IMR-90 (cell line): Measurements from ENCODE around the gene MFSD2A. TPM values are rescaled to one million over a fixed set of nuclear protein-coding genes. Genes with fewer than 3 reads are reported as not detected.

Experiments
- ATAC-seq: fragments of 200-7000 bp; cut with Tn5 transposase; 2 replicates; pipeline ENCODE4 v1.9.1; 2020; ENCODE audit warnings: low read depth, mild to moderate bottlenecking, moderate library complexity
- BruUV-seq: library from RNA; stranded (reverse); fragments of 400-500 nt; replicated peaks from 2 replicates; lab custom pipeline; 2021; lab: Mats Ljungman, UMichigan
- CTCF ChIA-PET: fragments of 300-600 bp; formaldehyde crosslinking; extraction: SDS; loops from one replicate; lab custom pipeline; 2021; ENCODE audit warnings: antibody characterized with exemption; lab: Yijun Ruan, JAX
- POLR2A ChIA-PET: fragments of 300-600 bp; sonication (Branson Sonifier 250); formaldehyde crosslinking; loops from one replicate; lab custom pipeline; 2022; ENCODE audit warnings: antibody characterized with exemption; ENCODE audit not compliant: unreplicated experiment; lab: Charles Lee
- DNase-seq: peaks from one replicate; pipeline ENCODE4 v3.0.0; 2013
- H2AFZ ChIP-seq: replicated peaks from 2 replicates; pipeline ENCODE3; 2013; ENCODE audit warnings: low read length, mild to moderate bottlenecking; ENCODE audit not compliant: poor library complexity
- H2AK5ac ChIP-seq: 2 replicates; pipeline ENCODE4 v1.6.1; 2013; ENCODE audit warnings: low read depth, low read length, inconsistent platforms
- H2AK9ac ChIP-seq: replicated peaks from 2 replicates; pipeline ENCODE3; 2013; ENCODE audit warnings: mild to moderate bottlenecking, low read depth, low read length, moderate library complexity; ENCODE audit not compliant: poor library complexity
- H2BK120ac ChIP-seq: 2 replicates; pipeline ENCODE4 v1.6.1; 2013; ENCODE audit warnings: low read depth, low read length, inconsistent platforms
- H2BK15ac ChIP-seq: 3 replicates; pipeline ENCODE4 v1.6.1; 2013; ENCODE audit warnings: low read depth, low read length, inconsistent platforms
- H2BK20ac ChIP-seq: 2 replicates; pipeline ENCODE4 v1.6.1; 2013; ENCODE audit warnings: low read depth, mild to moderate bottlenecking, inconsistent platforms, low read length, moderate library complexity
- H2BK5ac ChIP-seq: 2 replicates; pipeline ENCODE4 v1.6.1; 2013; ENCODE audit warnings: mild to moderate bottlenecking, low read depth, low read length, inconsistent platforms; ENCODE audit not compliant: poor library complexity, severe bottlenecking
- H3K14ac ChIP-seq: replicated peaks from 2 replicates; pipeline ENCODE4 v1.6.1; 2013; ENCODE audit warnings: low read depth, low read length, inconsistent platforms
- H3K18ac ChIP-seq: 2 replicates; pipeline ENCODE4 v1.6.1; 2013; ENCODE audit warnings: low read depth, low read length, control low read depth
- H3K23ac ChIP-seq: 2 replicates; pipeline ENCODE4 v1.6.1; 2013; ENCODE audit warnings: low read depth, low read length, inconsistent platforms
- H3K27ac ChIP-seq: 2 replicates; pipeline ENCODE4 v1.5.1; 2013; ENCODE audit warnings: mild to moderate bottlenecking, control low read depth, low read length; ENCODE audit not compliant: insufficient read depth
- H3K27me3 ChIP-seq: 2 replicates; pipeline ENCODE4 v1.6.1; 2013; ENCODE audit warnings: low read length; ENCODE audit not compliant: control insufficient read depth, insufficient read depth
- H3K36me3 ChIP-seq: 2 replicates; pipeline ENCODE4 v1.6.1; 2013; ENCODE audit warnings: low read length, mixed read lengths; ENCODE audit not compliant: control insufficient read depth, insufficient read depth
- H3K4ac ChIP-seq: 2 replicates; pipeline ENCODE4 v1.6.1; 2013; ENCODE audit warnings: low read depth, low read length, inconsistent platforms
- H3K4me1 ChIP-seq: 2 replicates; pipeline ENCODE4 v1.6.1; 2013; ENCODE audit warnings: low read length, mixed read lengths; ENCODE audit not compliant: control insufficient read depth, insufficient read depth
- H3K4me2 ChIP-seq: 2 replicates; pipeline ENCODE4 v1.6.1; 2013; ENCODE audit warnings: low read depth, mild to moderate bottlenecking, control low read depth, low read length, moderate library complexity
- H3K4me3 ChIP-seq: 2 replicates; pipeline ENCODE4 v1.5.1; 2013; ENCODE audit warnings: low read depth, mild to moderate bottlenecking, control low read depth, low read length, moderate library complexity; ENCODE audit not compliant: insufficient read depth
- H3K56ac ChIP-seq: 2 replicates; pipeline ENCODE4 v1.6.1; 2013; ENCODE audit warnings: low read length, inconsistent platforms; ENCODE audit not compliant: insufficient read depth; ENCODE audit errors: extremely low read depth
- H3K79me1 ChIP-seq, 2 experiments: 2 replicates each; pipeline ENCODE4 v1.6.1; 2013; ENCODE audit warnings: low read length in 2 of 2, inconsistent platforms in 1 of 2, low read depth in 1 of 2
- H3K9ac ChIP-seq: 2 replicates; pipeline ENCODE4 v1.6.1; 2013; ENCODE audit warnings: low read depth, low read length, control low read depth
- H3K9me1 ChIP-seq: 2 replicates; pipeline ENCODE4 v1.6.1; 2013; ENCODE audit warnings: low read length, inconsistent platforms; ENCODE audit not compliant: insufficient read depth
- H3K9me3 ChIP-seq: 2 replicates; pipeline ENCODE4 v1.6.1; 2013; ENCODE audit warnings: low read length; ENCODE audit not compliant: control insufficient read depth, insufficient read depth
- H4K20me1 ChIP-seq: 2 replicates; pipeline ENCODE4 v1.6.1; 2013; ENCODE audit warnings: low read length, inconsistent platforms; ENCODE audit not compliant: insufficient read depth
- H4K5ac ChIP-seq: 2 replicates; pipeline ENCODE4 v1.6.1; 2013; ENCODE audit warnings: mild to moderate bottlenecking, low read depth, low read length, control low read depth
- H4K8ac ChIP-seq, 2 experiments: 2 replicates each; pipeline ENCODE4 v1.6.1; 2013; ENCODE audit warnings: low read depth in 2 of 2, low read length in 2 of 2, control low read depth in 1 of 2, inconsistent platforms in 1 of 2
- H4K91ac ChIP-seq: 2 replicates; pipeline ENCODE4 v1.6.1; 2013; ENCODE audit warnings: low read depth, low read length, inconsistent platforms; ENCODE audit not compliant: insufficient read depth
- BHLHE40 ChIP-seq: fragments of 150-350 bp; IDR thresholded peaks from 2 replicates; pipeline ENCODE4 v1.6.1; 2016; ENCODE audit warnings: mild to moderate bottlenecking, low read depth, low read length
- CHD1 ChIP-seq: IDR thresholded peaks from 2 replicates; pipeline ENCODE4 v1.6.1; 2012; ENCODE audit warnings: low read depth, low read length, improper control_type of control experiment
- ELK1 ChIP-seq: fragments of 150-350 bp; IDR thresholded peaks from 2 replicates; pipeline ENCODE4 v1.6.1; 2016; ENCODE audit warnings: low read depth, mild to moderate bottlenecking, low read length, moderate library complexity, borderline replicate concordance
- MXI1 ChIP-seq: IDR thresholded peaks from 2 replicates; pipeline ENCODE4 v1.6.1; 2012; ENCODE audit warnings: low read depth, mild to moderate bottlenecking, low read length, moderate library complexity, borderline replicate concordance
- RAD21 ChIP-seq: IDR thresholded peaks from 2 replicates; pipeline ENCODE4 v1.6.1; 2012; ENCODE audit warnings: low read length, improper control_type of control experiment
- RCOR1 ChIP-seq: IDR thresholded peaks from 2 replicates; pipeline ENCODE4 v1.6.1; 2012; ENCODE audit warnings: mild to moderate bottlenecking, low read length, improper control_type of control experiment; ENCODE audit not compliant: insufficient replicate concordance
- RFX5 ChIP-seq: IDR thresholded peaks from 2 replicates; pipeline ENCODE4 v1.8.0; 2012; ENCODE audit warnings: low read depth, mild to moderate bottlenecking, low read length, moderate library complexity
- USF2 ChIP-seq: fragments of 150-350 bp; IDR thresholded peaks from 2 replicates; pipeline ENCODE4 v1.6.1; 2017; ENCODE audit warnings: mild to moderate bottlenecking, antibody characterized with exemption, low read length, low read depth
- WGBS, 2 experiments: methylation state at CpG; one replicate each; pipeline versions ENCODE4 v1.1.5 to v1.1.7; 2013; ENCODE audit warnings: missing lambda C conversion rate in 2 of 2; ENCODE audit not compliant: insufficient read length in 1 of 2; ENCODE audit errors: extremely low coverage in 2 of 2; 5-methylcytosine and 5-hydroxymethylcytosine counted together
- dilution Hi-C: fragments of 300-500 bp; cut with HindIII; formaldehyde crosslinking; loops from one replicate; pipeline ENCODE4 v1.14.3; 2018; ENCODE audit warnings: low sequenced_read_pairs; ENCODE audit not compliant: unreplicated experiment
- in situ Hi-C: fragments of 300-500 bp; cut with MboI; formaldehyde crosslinking; loops from 3 replicates; pipeline ENCODE4 v1.14.3; 2019; ENCODE audit warnings: low sequenced_read_pairs, inconsistent platforms, mixed read lengths
- intact Hi-C: fragments of 100-400 bp; cut with micrococcal nuclease; formaldehyde crosslinking; loops from 2 replicates; pipeline ENCODE4 v1.10.0; 2022
- polyA plus RNA-seq, 3 experiments: library from polyadenylated mRNA; depleted of rRNA; stranded (reverse); fragments of >200 nt; gene quantifications; 2 replicates each; pipeline ENCODE4 v1.2.3, GENCODE V29; 2012; ENCODE audit warnings: low replicate concordance in 1 of 3
- total RNA-seq: library from RNA; depleted of rRNA; stranded (reverse); fragments of >200 nt; gene quantifications from 2 replicates; pipeline ENCODE4 v1.2.3, GENCODE V29; 2012
- TF ChIP-seq, protein P1 (sequence below): conservative IDR thresholded peaks from 2 replicates; pipeline ENCODE4 v1.5.1; 2012; ENCODE audit warnings: mild to moderate bottlenecking, low read depth, low read length, improper control_type of control experiment

Gene MFSD2A
- total and polyA plus RNA-seq, 2 of the 4 experiments (the other 2 are of a cell fraction), result 5.7 to 7.3 TPM

DNA sequence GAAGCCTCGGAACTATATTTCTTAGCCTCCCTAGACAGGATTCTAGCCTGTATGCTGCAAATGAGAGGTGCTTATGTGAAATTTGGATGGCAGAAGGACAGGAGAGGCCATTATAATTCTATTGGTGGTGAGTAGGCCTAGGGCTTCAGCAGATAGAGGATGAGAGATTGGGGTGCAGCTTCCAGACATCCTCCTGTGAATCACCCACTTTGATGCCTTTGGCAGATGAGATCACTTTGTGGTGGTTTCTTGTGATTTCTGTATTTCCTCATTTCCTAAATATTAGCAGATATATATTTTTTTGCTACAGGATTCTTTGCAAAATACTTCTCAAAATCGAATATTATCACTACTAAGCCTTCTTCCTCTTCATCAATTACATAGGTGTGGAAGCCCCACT, 37.3 kb downstream of the MFSD2A start:
- TF ChIP-seq RAD21 (no peak), RCOR1 (no peak), RFX5 (no peak), CHD1 (no peak), BHLHE40 (no peak), ELK1 (no peak), USF2 (no peak), MXI1 (no peak)
- TF ChIP-seq, protein P1, sequence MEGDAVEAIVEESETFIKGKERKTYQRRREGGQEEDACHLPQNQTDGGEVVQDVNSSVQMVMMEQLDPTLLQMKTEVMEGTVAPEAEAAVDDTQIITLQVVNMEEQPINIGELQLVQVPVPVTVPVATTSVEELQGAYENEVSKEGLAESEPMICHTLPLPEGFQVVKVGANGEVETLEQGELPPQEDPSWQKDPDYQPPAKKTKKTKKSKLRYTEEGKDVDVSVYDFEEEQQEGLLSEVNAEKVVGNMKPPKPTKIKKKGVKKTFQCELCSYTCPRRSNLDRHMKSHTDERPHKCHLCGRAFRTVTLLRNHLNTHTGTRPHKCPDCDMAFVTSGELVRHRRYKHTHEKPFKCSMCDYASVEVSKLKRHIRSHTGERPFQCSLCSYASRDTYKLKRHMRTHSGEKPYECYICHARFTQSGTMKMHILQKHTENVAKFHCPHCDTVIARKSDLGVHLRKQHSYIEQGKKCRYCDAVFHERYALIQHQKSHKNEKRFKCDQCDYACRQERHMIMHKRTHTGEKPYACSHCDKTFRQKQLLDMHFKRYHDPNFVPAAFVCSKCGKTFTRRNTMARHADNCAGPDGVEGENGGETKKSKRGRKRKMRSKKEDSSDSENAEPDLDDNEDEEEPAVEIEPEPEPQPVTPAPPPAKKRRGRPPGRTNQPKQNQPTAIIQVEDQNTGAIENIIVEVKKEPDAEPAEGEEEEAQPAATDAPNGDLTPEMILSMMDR, result no peak
- no peak overlapping the region for H3K9ac ChIP-seq
- H4K8ac ChIP-seq, result no peak overlapping the region
- CTCF ChIA-PET, result interaction anchor here (0.6 kb wide), 1 partner anchor 30 kb away, joined by 3 read pairs; no protein-coding TSS in a partner anchor
- no peak overlapping the region for H2AK5ac ChIP-seq
- no peak overlapping the region for H3K23ac ChIP-seq
- H2AK9ac ChIP-seq, result no peak overlapping the region
- H3K9me1 ChIP-seq, result no peaks in the 10 kb centered on the region
- dilution Hi-C loops (no loop called here), in situ Hi-C loops (no loop called here), intact Hi-C loops (no loop called here)
- DNase-seq (peak; percentile 70), ATAC-seq (no peak)
- H4K20me1 ChIP-seq, result no peaks in the 10 kb centered on the region
- H2BK5ac ChIP-seq, result no peak overlapping the region
- H3K56ac ChIP-seq, result no peak overlapping the region
- H3K14ac ChIP-seq, result no peak overlapping the region
- no CpG with 5 or more reads among the region's 2 CpGs for WGBS, 2 experiments
- no peak overlapping the region for H2BK120ac ChIP-seq
- H2BK15ac ChIP-seq, result no peak overlapping the region
- no TSS peak for BruUV-seq
- H3K27ac ChIP-seq, result no peak overlapping the region
- no peaks in the 10 kb centered on the region for H3K27me3 ChIP-seq
- no peaks in the 10 kb centered on the region for H3K36me3 ChIP-seq
- H2BK20ac ChIP-seq, result no peak overlapping the region
- H2AFZ ChIP-seq, result no peak overlapping the region
- POLR2A ChIA-PET, result no interaction called here
- no peak overlapping the region for H3K4ac ChIP-seq
- H3K4me1 ChIP-seq, result no peaks in the 10 kb centered on the region; the same call in 1 of the 2 replicates
- no peaks in the 10 kb centered on the region for H3K79me1 ChIP-seq
- no peak overlapping the region for H3K18ac ChIP-seq
- no peak overlapping the region for H4K5ac ChIP-seq
- no peak overlapping the region for H3K4me3 ChIP-seq
- H4K91ac ChIP-seq, result no peak overlapping the region
- no peak overlapping the region for H3K4me2 ChIP-seq
- no peaks in the 10 kb centered on the region for H3K9me3 ChIP-seq
